Stimulated activated CD4-positive, alpha-beta T cell treated with anti-CD3 and anti-CD28 coated beads, Interleukin-15, amount 100 ng/mL, for 24 hours (primary cell): Measurements from ENCODE around the gene ALDH1A1.

Experiments used
- DNase-seq: peaks from one replicate; pipeline ENCODE4 v3.0.0-alpha.2; 2020

The ALDH1A1 gene

GRCh38 chr9:72937545-72937944 is 15.3 kb downstream of the ALDH1A1 start:
- no peak for DNase-seq

GRCh38 chr9:72936679-72937078 is 16.2 kb downstream of the ALDH1A1 start:
- no peak for DNase-seq

GRCh38 chr9:72936266-72936665 is 16.6 kb downstream of the ALDH1A1 start:
- no peak for DNase-seq

GRCh38 chr9:72935595-72935994 is 17.3 kb downstream of the ALDH1A1 start:
- no peak for DNase-seq

- no peak for DNase-seq
Observed at GRCh38 chr9:72933730-72934665, 18.9 kb downstream of the ALDH1A1 start.

- no peak for DNase-seq
Observed at GRCh38 chr9:72932619-72933018, 20.2 kb downstream of the ALDH1A1 start.

GRCh38 chr9:72931897-72932296 is 21.0 kb downstream of the ALDH1A1 start:
- DNase-seq = no peak

GRCh38 chr9:72931437-72931836 is 21.4 kb downstream of the ALDH1A1 start:
- no peak for DNase-seq

- no peak for DNase-seq
Observed at GRCh38 chr9:72930828-72931227, 22.0 kb downstream of the ALDH1A1 start.

GRCh38 chr9:72929542-72929941 is 23.3 kb downstream of the ALDH1A1 start:
- DNase-seq = no peak

- DNase-seq = no peak
Observed at GRCh38 chr9:72928042-72928507, 24.8 kb downstream of the ALDH1A1 start.

- no peak for DNase-seq
Observed at GRCh38 chr9:72926506-72926905, 26.3 kb downstream of the ALDH1A1 start.

- DNase-seq = no peak
Observed at GRCh38 chr9:72925891-72926290, 27.0 kb downstream of the ALDH1A1 start.

- DNase-seq = no peak
Observed at GRCh38 chr9:72925126-72925789, 27.6 kb downstream of the ALDH1A1 start.

- DNase-seq = no peak
Observed at GRCh38 chr9:72924154-72924790, 28.6 kb downstream of the ALDH1A1 start.

- DNase-seq = no peak
Observed at GRCh38 chr9:72923077-72923476, 29.8 kb downstream of the ALDH1A1 start.

GRCh38 chr9:72921888-72922654 is 30.8 kb downstream of the ALDH1A1 start:
- no peak for DNase-seq

GRCh38 chr9:72919246-72919945 is 33.5 kb downstream of the ALDH1A1 start:
- DNase-seq = no peak

- DNase-seq = no peak
Observed at GRCh38 chr9:72917892-72918509, 34.9 kb downstream of the ALDH1A1 start.

- no peak for DNase-seq
Observed at GRCh38 chr9:72915659-72916058, 37.2 kb downstream of the ALDH1A1 start.

- no peak for DNase-seq
Observed at GRCh38 chr9:72914750-72915149, 38.1 kb downstream of the ALDH1A1 start.
